Measurements from ENCODE around the gene TRABD2B. TPM values are rescaled to one million over a fixed set of nuclear protein-coding genes. Genes with fewer than 3 reads are reported as not detected.

TRABD2B gene
- polyA plus RNA-seq, 1 of the 3 experiments (the other 2 are of a cell fraction): 0.03 TPM

DNA sequence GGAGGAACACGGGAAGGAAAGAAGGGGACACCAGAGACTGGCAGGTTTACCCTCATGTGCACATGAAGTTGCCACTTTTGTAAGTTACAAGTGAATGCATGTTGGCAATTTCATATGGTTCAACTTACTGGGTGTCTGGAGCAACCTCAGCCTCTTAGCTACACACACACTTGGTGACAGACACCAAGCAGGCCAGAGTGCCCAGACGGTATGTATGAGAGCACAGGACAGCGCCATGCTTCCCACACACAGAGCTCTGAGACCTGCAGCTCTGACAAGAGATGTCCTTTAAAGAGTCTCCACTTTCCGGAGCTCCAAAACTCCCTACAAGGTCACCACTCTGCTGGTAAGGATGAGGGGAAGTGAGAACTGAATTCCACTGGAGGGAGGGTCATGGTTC, 1.9 kb upstream of the TRABD2B start (continued):
- TF ChIP-seq MAX (IDR thresholded peaks at IDR 0.05; ENCODE audit: low read depth): no peak
- TF ChIP-seq IRF3 (IDR thresholded peaks at IDR 0.05; ENCODE audit: low read depth, low read length): no peak
- no peak for TF ChIP-seq ELF1 (IDR thresholded peaks at IDR 0.05)
- TF ChIP-seq POLR2AphosphoS5 (IDR thresholded peaks at IDR 0.05; ENCODE audit: low read depth, low read length): no peak
- no peak for TF ChIP-seq PBX3 (IDR thresholded peaks at IDR 0.05)

GRCh38 chr1:47998396-47998990, 1.3 kb upstream of the TRABD2B start:
- Histone ChIP-seq H4K20me1 (ENCODE audit: insufficient read depth) (no peaks in the 10 kb centered on the region), H3F3A (replicated peaks; ENCODE audit: insufficient read depth) (no peaks in the 10 kb centered on the region), H3K79me2 (ENCODE audit: insufficient read depth) (no peaks in the 10 kb centered on the region), H3K9me3 (no peaks in the 10 kb centered on the region), H3K4me3 (ENCODE audit: low read depth in 2 of 2, low read length in 1 of 2) (no peak overlapping the region), H3K9ac (no peak overlapping the region), H3K27me3 (ENCODE audit: insufficient read depth) (peaks cover 4% of the 10 kb centered on the region; the same call in 1 of the 2 replicates), H3K9me2 (no peaks in the 10 kb centered on the region), H2AFZ (ENCODE audit: low read depth) (no peak overlapping the region), H3K27ac (ENCODE audit: low read depth in 2 of 2, low read length in 1 of 2) (no peak overlapping the region), H3K36me3 (replicated peaks in 1 of 2; ENCODE audit: control insufficient read depth in 1 of 2, insufficient read depth in 2 of 2, low read length in 1 of 2) (no peaks in the 10 kb centered on the region), H3K4me1 (ENCODE audit: control insufficient read depth in 1 of 2, insufficient read depth in 2 of 2, low read depth in 1 of 2, low read length in 1 of 2) (peaks cover 0 to 3% of the 10 kb centered on the region in 2 experiments; a peak in 1 of 4 replicates), H3K4me2 (no peak overlapping the region)
- 77% methylated on average over 8 of the region's 8 CpGs for WGBS (ENCODE audit: low lambda C conversion rate)
- DNase-seq: no peak
- CTCF ChIA-PET: interaction anchor here (0.8 to 3.4 kb wide), 42 partner anchors 9 to 272 kb away, joined by 3 to 92 read pairs (median 6); no protein-coding TSS in a partner anchor
- POLR2A ChIA-PET: no interaction called here
- TF ChIP-seq RXRA (IDR thresholded peaks at IDR 0.05; ENCODE audit: borderline replicate concordance, low read depth) (no peak), FOSL2 (IDR thresholded peaks at IDR 0.05; ENCODE audit: borderline replicate concordance, low read depth) (no peak), RAD21 (IDR thresholded peaks at IDR 0.05; ENCODE audit: low read length) (no peak), SIN3A (IDR thresholded peaks at IDR 0.05; ENCODE audit: borderline replicate concordance, low read depth, low read length) (no peak), MAX (IDR thresholded peaks at IDR 0.05; ENCODE audit: low read depth) (no peak), TAF1 (IDR thresholded peaks at IDR 0.05; ENCODE audit: borderline replicate concordance, low read depth, low read length) (no peak), CTCF (IDR thresholded peaks at IDR 0.05) (no peak)

Data from SK-N-SH (cell line).